GM19452 (cell line): ENCODE data around the gene VEPH1.

ENCODE experiments used
- ATAC-seq: cut with Tn5 transposase; IDR thresholded peaks from one replicate; pipeline ENCODE4 v1.9.1; 2021; ENCODE audit not compliant: unreplicated experiment

VEPH1 gene

DNA sequence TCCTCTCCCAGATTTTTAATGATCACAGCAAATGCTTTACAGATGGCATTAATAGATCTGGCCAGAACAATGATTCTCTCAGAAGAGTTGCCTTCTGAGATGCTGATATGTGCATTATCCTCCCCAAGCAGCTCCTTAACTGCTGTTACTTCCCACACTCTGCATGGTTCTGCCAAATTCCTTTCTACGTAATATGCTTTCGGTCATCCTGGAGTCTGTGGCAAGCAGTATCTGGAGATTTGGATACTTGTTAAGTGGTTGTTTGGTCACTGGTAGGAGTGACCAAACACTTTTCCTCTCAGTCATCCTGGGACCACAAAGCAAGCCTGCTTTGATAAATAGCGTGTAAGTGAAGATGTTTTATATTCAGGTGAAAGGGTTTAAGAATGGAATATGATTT is 272.1 kb downstream of the VEPH1 start:
- ATAC-seq, result no peak

GRCh38 chr3:157226173-157226847 is 276.9 kb downstream of the VEPH1 start:
- peak; percentile 59 for ATAC-seq

DNA sequence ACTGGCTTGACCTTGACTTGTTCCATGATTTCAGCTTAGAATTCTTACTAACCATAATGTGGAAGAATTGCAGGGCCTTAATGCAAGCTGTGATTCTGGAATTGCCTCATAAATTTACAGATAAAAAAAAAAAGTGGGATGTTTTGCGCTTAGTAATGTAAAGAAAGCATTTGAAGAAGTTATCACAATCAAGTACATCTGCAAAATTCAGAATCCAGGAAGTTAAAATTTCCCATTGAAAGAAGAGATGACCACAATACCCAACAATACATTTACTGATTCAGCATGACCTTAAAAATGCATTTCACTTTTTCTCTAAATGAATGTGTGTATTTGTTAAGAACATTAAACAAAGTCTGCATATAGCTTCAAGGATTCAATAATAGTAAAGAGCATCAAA is 278.2 kb downstream of the VEPH1 start:
- no peak for ATAC-seq

DNA sequence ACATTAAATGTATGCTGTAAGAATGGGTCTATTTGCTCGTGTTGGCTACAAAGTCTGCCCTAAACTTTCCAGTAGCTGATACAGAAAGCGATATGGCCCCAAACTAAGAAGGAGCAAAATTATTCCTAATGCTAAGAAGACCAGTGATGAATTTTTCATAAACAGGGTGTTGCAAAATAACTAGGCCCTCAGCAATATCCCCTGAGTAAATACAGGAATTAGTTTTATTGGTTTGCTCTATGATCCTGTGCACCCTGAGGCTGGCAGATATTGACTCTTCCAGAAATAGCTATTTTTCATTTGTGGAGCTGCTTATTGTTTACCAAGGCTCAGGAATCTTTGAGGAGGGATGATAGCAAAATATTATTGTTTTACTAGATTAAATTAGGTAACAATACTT is 282.3 kb downstream of the VEPH1 start:
- no peak for ATAC-seq

- ATAC-seq, result no peak
Measured at GRCh38 chr3:157220211-157220610, 283.0 kb downstream of the VEPH1 start.

- no peak for ATAC-seq
Measured at GRCh38 chr3:157219215-157219614, 284.0 kb downstream of the VEPH1 start.
